Fibroblast of gingiva (primary cell): ENCODE results near the gene KCTD16.

ENCODE experiments used
- DNase-seq: peaks from one replicate; pipeline ENCODE4 v3.0.0-alpha.2; 2011; ENCODE audit warnings: low read depth

The KCTD16 gene

GRCh38 chr5:144284931-144285502, 114.3 kb downstream of the KCTD16 start:
- no peak for DNase-seq

GRCh38 chr5:144289277-144289676, 118.6 kb downstream of the KCTD16 start:
- no peak for DNase-seq

- no peak for DNase-seq
Measured at GRCh38 chr5:144292029-144292428, 121.4 kb downstream of the KCTD16 start.

GRCh38 chr5:144295284-144295683, 124.6 kb downstream of the KCTD16 start:
- no peak for DNase-seq

GRCh38 chr5:144297081-144297480, 126.4 kb downstream of the KCTD16 start:
- no peak for DNase-seq

GRCh38 chr5:144298658-144299057, 128.0 kb downstream of the KCTD16 start:
- DNase-seq: no peak

GRCh38 chr5:144304688-144305087, 134.0 kb downstream of the KCTD16 start:
- DNase-seq: no peak

- no peak for DNase-seq
Measured at GRCh38 chr5:144307736-144308135, 137.1 kb downstream of the KCTD16 start.

GRCh38 chr5:144308174-144308573, 137.5 kb downstream of the KCTD16 start:
- no peak for DNase-seq

GRCh38 chr5:144308906-144309670, 138.4 kb downstream of the KCTD16 start:
- DNase-seq: no peak

GRCh38 chr5:144310621-144311020, 139.9 kb downstream of the KCTD16 start:
- DNase-seq: no peak

GRCh38 chr5:144313147-144313726, 142.6 kb downstream of the KCTD16 start:
- DNase-seq: no peak

GRCh38 chr5:144315026-144315425, 144.4 kb downstream of the KCTD16 start:
- no peak for DNase-seq

- no peak for DNase-seq
Measured at GRCh38 chr5:144315994-144316634, 145.4 kb downstream of the KCTD16 start.

GRCh38 chr5:144318011-144318410, 147.3 kb downstream of the KCTD16 start:
- DNase-seq: no peak

- DNase-seq: no peak
Measured at GRCh38 chr5:144318460-144318859, 147.8 kb downstream of the KCTD16 start.

GRCh38 chr5:144323181-144323580, 152.5 kb downstream of the KCTD16 start:
- no peak for DNase-seq

GRCh38 chr5:144325532-144325931, 154.9 kb downstream of the KCTD16 start:
- DNase-seq: no peak

GRCh38 chr5:144328494-144328893, 157.8 kb downstream of the KCTD16 start:
- DNase-seq: no peak

- no peak for DNase-seq
Measured at GRCh38 chr5:144328980-144329379, 158.3 kb downstream of the KCTD16 start.

GRCh38 chr5:144329681-144330080, 159.0 kb downstream of the KCTD16 start:
- DNase-seq: no peak

- no peak for DNase-seq
Measured at GRCh38 chr5:144331361-144331760, 160.7 kb downstream of the KCTD16 start.

- no peak for DNase-seq
Measured at GRCh38 chr5:144332265-144332664, 161.6 kb downstream of the KCTD16 start.
